ENCODE measurements around the gene HDAC4.

HDAC4 gene

DNA sequence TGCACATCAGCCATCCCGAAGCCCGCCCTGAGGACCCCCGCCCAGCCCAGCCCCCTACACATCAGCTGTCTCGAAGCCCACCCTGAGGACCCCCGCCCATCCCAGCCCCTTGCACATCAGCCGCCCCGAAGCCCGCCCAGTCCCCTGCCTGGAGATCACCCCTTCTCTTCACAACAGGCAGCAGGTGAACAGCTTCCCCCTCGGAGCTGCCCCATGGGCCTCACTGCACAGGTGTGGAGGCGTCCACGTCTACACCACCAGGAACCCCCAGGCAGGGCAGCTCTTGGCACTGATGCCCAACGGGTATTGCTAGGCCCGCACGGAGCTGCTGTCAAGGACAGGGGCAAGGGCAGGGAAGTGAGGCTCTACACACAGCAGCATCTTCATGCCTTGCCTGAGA is 137.6 kb downstream of the HDAC4 start:
- no peak for DNase-seq

DNA sequence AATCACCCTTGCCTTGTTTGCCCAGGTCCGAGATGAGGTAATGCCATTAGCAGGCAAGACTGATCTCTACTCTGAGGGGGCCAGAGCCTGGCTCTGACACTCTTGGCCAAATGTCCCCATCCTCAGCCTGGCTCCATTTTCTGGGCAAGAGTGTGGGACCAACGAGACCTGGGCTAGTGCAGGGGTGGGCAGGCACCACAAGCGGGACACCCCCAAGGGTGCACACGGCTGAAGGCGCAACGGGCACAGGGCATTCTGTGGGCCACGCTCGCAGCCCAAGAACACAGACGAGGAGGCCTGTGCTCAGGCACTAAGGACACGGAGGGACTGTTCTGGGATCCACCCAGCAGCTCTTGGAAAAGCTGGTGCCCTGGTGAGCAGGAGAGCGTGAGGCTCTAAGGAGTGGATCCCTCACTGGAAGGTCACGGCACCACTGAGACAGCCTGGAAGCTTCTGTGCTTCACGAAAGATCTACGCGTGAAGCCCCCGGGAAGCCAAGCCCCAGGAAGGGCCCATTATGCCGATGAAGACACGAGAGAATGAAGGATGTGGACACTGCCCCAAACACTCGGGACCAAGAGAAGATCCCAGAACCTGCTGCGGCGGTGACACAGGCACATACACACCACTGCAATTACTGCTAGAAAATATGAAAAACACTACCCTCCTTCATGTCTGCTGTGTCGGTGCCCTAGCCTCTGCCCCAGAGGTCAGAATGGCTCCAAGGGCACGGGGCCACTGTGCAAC is 138.2 kb downstream of the HDAC4 start:
- no peak for DNase-seq

DNA sequence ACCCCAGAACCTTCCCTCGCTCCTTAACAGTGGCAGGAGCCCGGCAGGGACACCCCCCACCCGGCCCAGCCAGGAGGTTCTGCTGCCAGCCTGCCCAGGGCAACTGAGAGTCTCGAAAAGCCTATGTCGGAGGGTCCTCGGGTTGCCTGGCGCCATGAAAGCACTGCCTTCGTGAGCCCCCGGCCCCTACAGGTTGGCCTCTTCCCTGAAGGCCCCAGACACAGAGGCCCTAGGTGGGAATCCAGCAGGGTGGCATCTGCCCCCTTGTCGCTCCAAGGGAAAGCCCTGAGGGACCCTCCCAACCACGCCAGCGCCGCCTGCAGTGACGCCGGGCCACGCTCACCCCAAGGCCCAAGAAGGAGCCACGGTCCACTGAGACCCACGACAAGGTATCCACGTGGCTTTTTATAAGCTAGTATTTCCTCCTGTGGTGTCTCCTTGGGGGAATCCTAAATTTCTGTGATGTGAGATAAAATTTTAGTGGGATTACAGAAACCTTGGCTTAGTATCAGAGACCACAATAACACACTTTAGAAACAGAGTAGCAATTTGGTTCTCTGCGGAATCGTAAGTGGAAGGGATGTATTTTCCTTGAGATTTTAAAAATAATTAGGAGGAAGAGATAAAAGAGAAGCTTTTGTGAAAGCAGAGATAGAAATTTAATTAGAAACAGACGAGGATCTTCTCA is 138.9 kb downstream of the HDAC4 start:
- DNase-seq = no peak

DNA sequence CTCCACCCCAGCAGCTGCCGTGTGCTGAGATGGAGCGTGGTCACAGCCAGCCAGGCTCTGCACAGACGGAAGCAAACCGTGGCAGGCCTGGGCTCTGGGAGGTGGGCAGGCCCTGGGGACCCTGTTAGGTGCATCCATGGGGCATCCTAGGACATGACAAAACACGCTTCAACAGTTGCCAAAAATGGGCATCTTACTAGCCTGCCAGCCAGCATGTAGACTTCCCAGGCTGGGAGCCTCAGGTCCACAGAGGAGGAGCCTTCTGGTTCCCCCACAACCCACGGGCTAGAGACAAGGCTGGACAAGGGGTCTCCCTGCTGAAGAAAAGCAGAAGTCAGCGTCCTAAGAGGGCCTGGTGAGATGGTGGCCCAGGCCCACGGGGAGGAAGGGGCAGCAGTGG is 139.5 kb downstream of the HDAC4 start:
- no peak for DNase-seq

DNA sequence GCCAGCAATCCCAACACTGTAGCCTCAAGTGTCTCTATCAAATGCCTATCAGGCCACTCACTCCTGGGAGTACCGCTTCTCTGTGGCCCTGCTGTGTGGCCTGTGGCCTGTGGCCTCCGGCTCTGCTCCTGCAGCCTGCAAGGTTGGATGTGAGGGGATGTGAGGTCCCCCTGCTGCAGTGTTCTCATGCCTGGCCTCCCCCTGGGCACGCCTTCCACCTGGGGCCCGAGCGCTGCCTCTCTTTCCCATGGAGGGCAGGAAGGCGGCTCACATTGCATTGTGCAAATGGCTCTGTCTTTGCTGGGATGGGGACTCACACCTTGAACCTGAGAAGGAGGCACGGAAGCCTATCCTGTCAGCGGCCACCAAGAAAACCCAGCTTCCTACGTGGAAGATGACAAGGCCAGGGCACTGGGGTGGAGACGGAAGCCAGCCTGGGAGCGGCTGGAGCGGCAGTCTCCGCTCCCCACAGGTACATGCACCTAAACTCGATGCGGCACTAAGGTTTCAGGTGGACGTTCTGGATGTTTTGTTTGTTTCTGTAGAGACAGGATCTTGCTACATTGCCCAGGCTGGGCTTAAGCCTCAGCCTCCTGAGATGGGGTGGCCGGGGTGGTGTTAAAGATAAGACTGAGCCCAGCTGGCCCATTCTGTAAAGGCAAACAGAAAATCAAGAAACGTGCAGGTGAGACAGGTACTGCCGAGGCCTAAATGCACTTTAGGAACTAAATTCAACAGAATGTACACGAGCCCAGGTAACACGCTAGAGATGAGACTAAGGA is 140.1 kb downstream of the HDAC4 start:
- DNase-seq = no peak

DNA sequence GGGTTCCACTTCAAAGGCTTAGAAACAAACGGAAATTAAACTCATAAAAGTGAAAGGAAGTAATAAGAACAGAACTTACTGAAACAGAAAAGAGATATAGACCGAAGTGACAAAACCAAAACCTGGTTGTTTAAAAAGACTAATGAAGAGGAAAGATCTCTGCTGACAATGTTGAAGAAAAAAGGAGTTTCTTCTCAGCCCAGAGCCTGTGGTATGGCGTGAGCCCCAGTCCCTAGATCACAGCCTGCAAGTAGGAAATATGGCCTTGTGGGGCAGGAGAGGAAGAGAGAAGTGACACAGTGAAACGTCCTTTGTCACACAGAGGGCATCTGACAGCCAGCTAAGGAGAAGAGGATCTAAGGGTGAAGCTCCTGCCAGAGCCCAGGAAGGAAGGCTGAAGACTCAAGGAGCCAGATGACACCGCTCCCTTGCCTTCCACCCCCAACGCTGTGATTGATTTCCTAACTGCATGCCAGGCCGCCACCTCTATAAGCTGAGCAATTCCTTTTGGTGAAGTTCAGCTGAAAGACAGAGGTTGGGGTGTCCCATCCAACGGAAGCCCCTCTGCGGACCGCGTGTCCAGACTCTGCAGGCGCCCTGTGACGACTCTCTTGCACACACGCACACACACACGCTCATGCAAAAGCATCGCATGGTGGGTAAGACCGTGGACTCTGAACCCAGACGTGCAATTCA is 141.1 kb downstream of the HDAC4 start:
- peak; percentile 64 to 76 for DNase-seq

DNA sequence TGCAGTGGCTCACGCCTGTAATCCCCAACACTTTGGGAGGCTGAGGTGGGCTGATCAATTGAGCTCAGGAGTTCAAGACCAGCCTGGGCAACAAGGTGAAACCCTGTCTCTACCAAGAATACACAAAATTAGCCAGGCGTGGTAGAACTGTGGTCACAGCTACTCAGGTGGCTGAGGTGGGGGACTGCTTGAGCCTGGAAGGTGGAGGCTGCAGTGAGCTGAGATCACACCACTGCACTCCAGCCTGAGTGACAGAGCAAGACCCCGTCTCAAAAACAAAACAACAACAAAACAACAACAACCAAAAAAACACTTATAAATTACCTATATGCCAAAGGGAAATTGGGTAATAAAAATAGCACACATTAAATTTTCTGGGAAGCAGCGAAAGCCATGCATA is 141.6 kb downstream of the HDAC4 start:
- no peak for DNase-seq

DNA sequence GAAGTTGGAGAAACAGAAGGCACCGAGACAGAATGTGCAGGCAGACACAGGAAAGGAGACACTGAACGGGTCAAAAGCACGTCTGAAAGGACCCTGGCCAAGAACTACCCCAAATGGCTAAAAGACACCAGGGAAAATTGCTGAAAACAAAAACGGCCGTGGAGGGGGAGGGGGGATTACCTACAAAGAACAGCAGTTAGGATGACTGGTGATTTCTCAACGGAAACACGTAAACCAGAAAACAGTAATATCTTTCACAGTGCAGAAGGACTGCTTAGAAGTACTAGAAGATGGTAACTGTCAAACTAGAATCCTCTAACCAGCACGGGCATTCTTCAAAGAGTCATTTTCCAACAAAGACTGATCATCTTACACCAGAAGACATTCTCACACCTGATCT is 142.6 kb downstream of the HDAC4 start:
- DNase-seq = no peak

DNA sequence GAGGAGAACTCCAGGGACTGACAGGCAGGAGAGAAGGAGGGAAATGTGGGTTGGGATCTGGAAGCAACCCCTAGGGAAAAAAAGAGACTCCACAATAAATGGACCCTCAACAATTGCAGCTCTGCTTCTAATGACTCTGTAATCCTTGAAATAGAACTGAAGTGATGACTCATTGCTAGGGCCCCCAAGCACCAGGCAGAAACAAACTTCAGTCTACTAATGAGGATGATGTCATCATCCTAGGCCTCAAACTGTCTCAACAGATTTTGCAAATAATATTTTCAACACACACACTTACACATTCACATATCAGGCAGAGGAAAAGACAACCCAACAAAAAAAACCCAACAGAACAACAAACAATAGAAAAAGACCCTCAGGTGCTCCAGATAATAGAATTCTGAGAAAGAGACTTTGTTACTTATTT is 143.3 kb downstream of the HDAC4 start:
- DNase-seq = peak; percentile 76 to 83

DNA sequence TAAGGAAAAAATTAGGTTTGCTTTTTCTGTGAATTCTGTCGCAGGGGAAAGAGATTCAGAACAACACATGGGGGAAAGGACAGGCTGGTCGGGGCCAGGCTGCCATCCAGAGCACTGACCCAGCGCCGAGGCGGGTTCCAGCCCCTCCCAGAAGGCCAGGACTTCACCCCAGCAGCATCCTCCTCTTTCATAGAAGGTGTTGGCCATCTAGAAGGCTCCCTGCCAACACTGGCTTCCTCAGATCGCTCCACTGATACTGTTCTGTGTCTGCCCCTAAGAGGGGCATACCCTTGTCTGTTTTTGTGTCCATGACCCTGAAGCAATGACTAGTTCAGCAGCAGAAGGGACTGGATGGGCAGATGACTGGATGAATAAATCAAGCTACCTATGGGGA is 144.5 kb downstream of the HDAC4 start:
- DNase-seq = no peak

DNA sequence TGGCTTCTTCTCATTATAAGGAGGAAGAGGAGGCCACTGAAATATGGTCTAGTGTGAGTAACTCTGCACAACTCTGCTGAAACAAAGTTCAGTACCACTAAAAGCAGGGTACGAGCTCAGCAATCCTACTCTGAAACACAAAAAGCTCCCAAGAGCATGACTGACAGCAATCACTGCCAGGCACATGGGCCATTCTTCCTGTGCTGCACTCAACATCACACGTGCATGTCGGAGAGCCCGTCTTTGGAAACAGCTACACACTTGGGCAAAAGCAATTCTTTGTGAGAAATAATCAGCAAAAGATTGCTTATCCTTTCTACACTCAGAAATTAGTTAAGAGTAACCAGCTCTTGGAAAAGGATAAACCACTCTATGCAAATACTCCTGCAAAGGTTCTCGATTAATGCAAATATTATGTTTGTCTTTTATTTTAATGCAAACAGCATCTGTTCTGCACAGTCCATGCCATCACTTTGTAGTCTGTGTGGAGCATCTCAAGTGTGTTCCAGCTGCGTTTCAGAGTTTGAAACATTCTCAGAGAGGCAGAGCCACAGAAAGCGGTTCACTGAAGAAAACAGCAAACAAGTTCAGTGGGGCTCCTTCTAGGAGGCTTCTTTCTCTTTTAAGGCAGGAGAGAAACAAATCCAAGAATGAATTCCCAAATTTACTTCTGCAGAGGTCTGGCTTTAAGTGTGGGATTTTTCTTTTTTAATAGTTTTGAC is 145.0 kb downstream of the HDAC4 start:
- DNase-seq = no peak

DNA sequence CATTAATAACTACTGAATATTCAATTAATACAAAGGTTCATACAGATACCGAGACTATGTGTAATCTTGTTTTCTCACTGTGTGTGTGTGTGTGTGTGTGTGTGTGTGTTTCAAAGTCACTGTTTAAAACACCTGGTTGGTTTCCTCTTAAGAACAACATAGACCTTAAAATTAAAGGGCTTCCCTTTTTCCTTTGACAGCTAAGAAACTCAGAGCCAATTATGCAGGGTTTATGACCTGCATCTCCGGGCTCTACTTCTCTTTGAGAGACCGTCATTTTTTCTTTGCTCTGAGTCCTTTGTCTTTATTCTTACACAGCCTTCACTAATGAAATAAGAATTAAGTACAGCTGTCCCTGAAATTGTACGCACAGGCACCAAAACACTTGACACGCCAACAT is 145.6 kb downstream of the HDAC4 start:
- no peak for DNase-seq

DNA sequence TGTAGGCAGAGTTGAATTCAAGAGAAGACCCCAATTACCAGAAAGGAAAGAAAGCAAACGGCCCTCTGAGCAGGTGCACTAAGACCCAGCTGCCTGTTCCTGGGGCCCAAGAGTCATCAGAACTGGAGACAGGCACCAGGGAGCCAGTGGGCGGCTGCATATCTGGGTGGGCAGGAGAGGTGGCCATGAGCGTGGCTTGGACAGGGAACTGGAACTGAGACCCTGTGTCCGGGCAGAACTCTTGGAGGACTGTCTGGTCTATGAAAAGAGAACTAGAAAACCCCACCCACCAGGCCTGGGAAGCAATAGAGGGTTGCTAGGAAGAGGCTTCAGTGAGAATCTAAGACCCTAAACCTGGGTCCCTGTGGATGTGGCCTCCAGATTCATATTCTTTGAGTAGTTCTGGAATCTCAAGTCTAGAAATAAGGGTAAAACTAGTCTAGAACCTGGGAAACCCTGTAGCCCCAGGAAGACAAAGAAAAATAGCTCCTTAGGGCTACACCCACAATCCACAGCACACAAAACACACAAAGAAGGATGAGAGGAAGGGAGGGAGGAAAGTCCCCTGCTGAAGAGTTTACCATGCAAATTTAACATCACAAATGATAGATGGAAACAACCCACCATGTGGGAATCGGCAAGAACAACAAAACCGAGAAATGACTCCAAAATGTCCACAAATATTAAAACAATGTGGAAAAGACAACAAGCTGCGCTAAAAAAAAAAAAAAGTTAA is 147.0 kb downstream of the HDAC4 start:
- DNase-seq = peak; percentile 46 to 47

DNA sequence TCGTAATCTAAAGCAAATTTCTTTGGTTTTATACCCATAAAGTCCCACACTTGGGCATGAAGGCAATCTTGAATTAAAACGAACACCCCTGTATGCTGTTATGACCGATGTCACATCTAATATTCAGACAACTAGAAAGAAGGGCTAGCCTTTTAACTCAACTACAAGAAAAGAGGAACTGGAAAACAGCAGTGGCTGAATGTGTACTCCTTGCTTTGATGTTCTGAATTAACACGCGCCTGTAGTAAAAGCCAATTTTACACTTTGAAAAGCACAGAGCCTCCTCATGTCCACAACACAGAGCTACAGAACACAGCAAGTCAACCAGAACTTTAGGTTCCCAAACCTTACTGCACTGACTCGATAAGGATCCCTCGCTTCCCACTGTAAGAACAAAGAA is 147.6 kb downstream of the HDAC4 start:
- peak in 1 of 2 donors; percentile 51 for DNase-seq

DNA sequence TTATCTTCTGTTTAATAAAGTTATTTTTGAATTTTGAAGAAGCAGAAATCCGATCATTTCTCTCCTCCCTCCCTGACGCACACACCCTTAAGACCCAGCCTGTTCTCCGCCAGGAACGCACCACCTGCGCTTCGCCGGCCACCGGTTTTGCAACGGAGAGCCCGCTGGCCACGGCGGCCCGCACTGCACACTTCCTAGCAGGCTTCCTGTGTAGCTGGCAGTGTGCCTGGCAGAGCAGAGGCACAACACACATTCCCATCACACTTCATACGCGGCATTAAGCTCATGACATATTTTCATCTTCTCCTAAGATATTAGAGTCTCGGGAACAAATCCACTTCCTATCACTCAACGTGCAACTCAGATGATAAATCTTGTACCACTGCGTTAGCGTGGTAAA is 148.0 kb downstream of the HDAC4 start:
- DNase-seq = no peak

DNA sequence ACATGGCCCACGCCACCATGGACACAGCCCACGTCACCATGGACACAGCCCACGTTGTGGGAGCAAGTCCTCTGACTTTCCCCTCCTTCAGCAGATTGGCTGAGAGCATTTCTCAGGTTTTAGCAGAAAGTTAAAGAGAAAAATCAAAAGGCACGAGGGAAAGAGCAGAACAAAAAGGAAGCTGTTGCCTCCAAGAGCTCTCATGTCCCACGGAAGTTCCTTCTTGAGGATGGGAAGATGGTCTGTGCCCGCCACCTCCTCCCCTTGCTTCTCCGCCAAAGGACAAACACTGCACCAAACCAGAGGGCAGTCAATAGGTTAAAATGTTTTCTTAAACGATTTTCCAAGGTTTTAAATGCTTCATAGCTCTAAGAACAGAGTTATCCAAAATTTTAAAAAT is 148.4 kb downstream of the HDAC4 start:
- no peak for DNase-seq

DNA sequence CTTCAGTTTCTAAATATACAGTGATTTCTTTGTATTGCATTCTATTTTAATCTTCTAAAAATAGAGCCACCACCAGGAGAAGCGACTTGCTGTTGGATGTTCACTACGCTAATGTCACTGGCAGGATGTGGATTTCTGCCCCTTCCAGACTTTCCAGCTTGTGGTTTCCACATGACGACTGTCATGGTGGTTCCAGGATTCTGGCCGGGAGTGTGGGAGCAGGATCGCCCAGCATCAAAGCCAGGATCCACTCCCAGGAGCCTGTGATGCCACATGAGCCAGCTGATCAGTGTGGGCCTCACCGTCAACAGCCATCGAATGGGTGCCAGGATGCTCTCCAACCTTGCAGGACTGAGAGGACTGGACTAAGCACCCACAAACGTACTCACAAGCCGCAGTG is 148.8 kb downstream of the HDAC4 start:
- no peak for DNase-seq

DNA sequence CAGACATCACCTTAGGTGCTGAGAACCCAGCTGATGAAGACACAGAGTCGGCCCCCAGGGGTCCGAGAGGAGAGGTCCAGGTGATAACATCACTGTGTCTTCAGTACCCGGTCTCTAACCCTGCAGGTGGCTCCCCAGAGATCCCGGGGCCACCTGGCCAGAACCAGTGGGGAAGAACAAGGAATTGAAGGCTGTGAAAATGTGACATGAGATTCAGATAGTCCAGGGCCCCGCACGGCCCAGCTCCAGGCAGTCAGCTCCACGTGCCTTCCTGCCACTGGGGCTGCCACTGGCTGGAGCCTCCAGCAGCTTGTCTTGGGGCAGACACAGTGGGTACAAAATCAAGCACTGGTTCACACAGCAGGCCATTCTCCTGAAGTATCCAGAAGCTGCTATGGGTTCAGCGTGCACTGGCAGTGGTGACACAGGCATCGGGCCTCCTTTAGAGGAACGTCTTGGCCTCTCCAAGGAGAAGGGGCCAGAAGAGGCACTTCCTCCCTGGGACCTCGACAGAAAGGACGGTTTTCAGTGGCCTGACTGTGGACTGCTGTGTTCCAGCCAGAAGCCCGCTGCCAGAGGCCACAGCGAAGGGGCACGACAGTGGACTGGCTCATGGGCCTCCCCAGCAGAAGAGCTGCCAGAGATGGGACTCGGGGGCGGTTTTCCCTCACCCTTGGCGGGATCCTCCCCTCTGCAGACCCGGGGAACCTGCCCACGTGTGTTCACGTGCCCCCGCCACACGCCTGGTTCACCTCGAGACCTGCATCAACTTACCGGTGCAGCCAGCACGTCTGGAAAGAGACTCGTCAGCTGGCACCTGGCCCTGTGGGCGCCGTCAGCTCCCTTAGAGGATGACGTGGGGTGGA is 150.4 kb downstream of the HDAC4 start:
- DNase-seq = no peak

DNA sequence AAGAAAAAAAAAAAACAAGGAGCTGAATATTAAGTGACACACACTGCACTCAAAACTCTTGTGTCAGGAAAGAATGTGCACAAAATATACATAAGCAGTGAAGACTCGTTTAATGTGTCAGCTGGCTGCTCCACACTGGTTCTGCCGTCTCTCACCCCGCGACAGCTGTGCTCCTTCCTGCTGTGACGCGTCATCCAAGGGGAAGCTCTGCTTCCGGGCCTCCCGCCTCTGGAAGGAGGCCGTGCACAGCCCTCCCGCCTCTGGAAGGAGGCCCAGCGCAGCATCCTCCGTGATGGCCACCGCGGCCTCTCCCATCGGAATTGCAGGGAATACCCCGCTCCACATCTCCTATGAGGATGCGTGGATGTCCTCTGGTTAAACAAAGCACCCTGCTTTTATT is 151.0 kb downstream of the HDAC4 start:
- peak in 1 of 2 donors; percentile 47 for DNase-seq

DNA sequence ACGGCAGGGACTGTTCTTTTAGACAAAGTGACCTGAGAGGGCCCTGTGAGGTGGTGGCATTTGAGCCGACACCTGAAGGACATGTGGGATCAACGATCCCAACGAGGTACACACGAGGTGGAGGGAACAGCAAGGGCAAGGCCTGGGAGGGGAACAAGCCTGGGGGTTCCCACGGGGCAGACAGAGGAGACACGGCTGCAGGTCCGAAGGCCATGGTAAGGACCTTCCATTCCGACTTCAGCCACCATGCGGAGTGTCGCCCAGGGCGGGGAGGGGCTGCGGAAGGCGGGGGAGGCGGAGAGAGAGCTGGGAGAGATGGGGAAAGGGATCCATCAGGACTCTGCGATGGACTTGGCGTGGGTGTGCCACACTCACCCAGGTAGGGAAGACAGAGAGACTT is 151.8 kb downstream of the HDAC4 start:
- no peak for DNase-seq
